HG03060 (cell line): ENCODE results near the gene CHST11.
"Not testable (repeated sequence)": the region's sequence is repeated elsewhere in the genome, so short reads cannot be mapped to it uniquely, and the experiment has no call there.

Experiments
- ATAC-seq: cut with Tn5 transposase; IDR thresholded peaks from one replicate; pipeline ENCODE4 v1.9.1; 2021; ENCODE audit warnings: low read depth, moderate number of reproducible peaks; ENCODE audit not compliant: unreplicated experiment

Gene CHST11

GRCh38 chr12:104741497-104742367, 285.0 kb downstream of the CHST11 start:
- ATAC-seq: no peak

- no peak for ATAC-seq
These were observed 285.9 kb downstream of the CHST11 start for GRCh38 chr12:104742551-104743201.

GRCh38 chr12:104743202-104743580, 286.4 kb downstream of the CHST11 start:
- no peak for ATAC-seq

GRCh38 chr12:104743753-104744548, 287.2 kb downstream of the CHST11 start:
- not testable (repeated sequence) for ATAC-seq

- ATAC-seq: no peak
These were observed 289.8 kb downstream of the CHST11 start for GRCh38 chr12:104746467-104747088.

- no peak for ATAC-seq
These were observed 290.6 kb downstream of the CHST11 start for GRCh38 chr12:104747330-104747729.

- no peak for ATAC-seq
These were observed 291.2 kb downstream of the CHST11 start for GRCh38 chr12:104747955-104748354.

GRCh38 chr12:104748356-104748755, 291.6 kb downstream of the CHST11 start:
- ATAC-seq: no peak

- no peak for ATAC-seq
These were observed 292.0 kb downstream of the CHST11 start for GRCh38 chr12:104748790-104749189.

- no peak for ATAC-seq
These were observed 292.8 kb downstream of the CHST11 start for GRCh38 chr12:104749545-104749944.

GRCh38 chr12:104750061-104750460, 293.3 kb downstream of the CHST11 start:
- ATAC-seq: no peak

GRCh38 chr12:104751120-104751519, 294.4 kb downstream of the CHST11 start:
- no peak for ATAC-seq

- ATAC-seq: peak; percentile 78
These were observed 294.8 kb downstream of the CHST11 start for GRCh38 chr12:104751594-104751993.

- no peak for ATAC-seq
These were observed 295.3 kb downstream of the CHST11 start for GRCh38 chr12:104752016-104752415.

GRCh38 chr12:104752881-104753280, 296.1 kb downstream of the CHST11 start:
- ATAC-seq: no peak

- ATAC-seq: no peak
These were observed 300.2 kb downstream of the CHST11 start for GRCh38 chr12:104756901-104757300.

GRCh38 chr12:104758771-104759170, 302.0 kb downstream of the CHST11 start:
- ATAC-seq: no peak

GRCh38 chr12:104761091-104761490, 304.3 kb downstream of the CHST11 start:
- no peak for ATAC-seq

GRCh38 chr12:104761611-104762010, 304.9 kb downstream of the CHST11 start:
- ATAC-seq: no peak

- ATAC-seq: no peak
These were observed 306.5 kb downstream of the CHST11 start for GRCh38 chr12:104763168-104763805.
